ENCODE data around the gene PDP2. TPM values are rescaled to one million over a fixed set of nuclear protein-coding genes. Genes with fewer than 3 reads are reported as not detected.

The PDP2 gene
- total RNA-seq, 1 experiment from 2014 or later: 28.4 TPM

Other genes with a start within 250 kb of the PDP2 start
- 56.2 to 60.6 TPM (median 58.5 TPM) in 3 replicates for gene CMTM4, start 183.8 kb upstream of the PDP2 start, total RNA-seq (2021)
- 82.7 to 89.8 TPM (median 89.7 TPM) in 3 replicates for gene DYNC1LI2, start 128.9 kb upstream of the PDP2 start, total RNA-seq (2021)
- not detected in 3 replicates for gene TERB1, start 78.9 kb upstream of the PDP2 start, total RNA-seq (2021)
- 103 to 129 TPM (median 107 TPM) in 3 replicates for gene NAE1, start 49.5 kb upstream of the PDP2 start, total RNA-seq (2021)
- gene CA7, start 36.1 kb upstream of the PDP2 start, total RNA-seq (2021): 1.4 to 2.2 TPM (median 1.6 TPM) in 3 replicates
- gene CDH16, start 38.4 kb downstream of the PDP2 start, total RNA-seq (2021): not detected in 3 replicates
- gene RRAD, start 45.0 kb downstream of the PDP2 start, total RNA-seq (2021): 0.16 to 0.52 TPM (median 0.18 TPM) in 3 replicates
- gene CIAO2B, start 53.9 kb downstream of the PDP2 start, total RNA-seq (2021): 59.7 to 72.7 TPM (median 71.4 TPM) in 3 replicates
- 21.6 to 29.7 TPM (median 23.2 TPM) in 3 replicates for gene CES2, start 55.0 kb downstream of the PDP2 start, total RNA-seq (2021)
- gene CES3, start 80.8 kb downstream of the PDP2 start, total RNA-seq (2021): 3.3 to 6.0 TPM (median 5.7 TPM) in 3 replicates
- 0.57 to 0.89 TPM (median 0.61 TPM) in 3 replicates for gene CES4A, start 108.1 kb downstream of the PDP2 start, total RNA-seq (2021)
- 36.9 to 40.9 TPM (median 37.1 TPM) in 3 replicates for gene CBFB, start 148.6 kb downstream of the PDP2 start, total RNA-seq (2021)
- gene PHAF1, start 229.4 kb downstream of the PDP2 start, total RNA-seq (2021): 16.9 to 18.8 TPM (median 17.4 TPM) in 3 replicates

All from WTC11 (cell line).